HEK293 (cell line): ENCODE results near the gene UBAP2.

Source experiments
- CTCF ChIA-PET: fragments of 350-600 bp; formaldehyde crosslinking; extraction: SDS; loops from one replicate; lab custom pipeline; 2021; ENCODE audit warnings: antibody characterized with exemption; lab: Yijun Ruan, JAX
- POLR2A ChIA-PET: fragments of 300-600 bp; formaldehyde crosslinking; extraction: SDS; loops from one replicate; lab custom pipeline; 2020; ENCODE audit warnings: antibody characterized with exemption, inconsistent platforms; lab: Yijun Ruan, JAX
- H3K27ac ChIP-seq: fragments of 200-500 bp; sonication (Bioruptor generic); 2 replicates; pipeline ENCODE4 v1.5.1; 2014; ENCODE audit warnings: low read depth, low read length, control low read depth, inconsistent platforms; ENCODE audit errors: extremely low read depth
- H3K36me3 ChIP-seq, 2 experiments: fragments of 200-500 bp in 1 of 2; sonication (Bioruptor generic) in 1 of 2; 1 replicate in 1 of 2; 2 replicates in 1 of 2; pipeline ENCODE4 v1.5.1; 2014 to 2017; ENCODE audit warnings: inconsistent platforms in 2 of 2, low read length in 2 of 2; ENCODE audit not compliant: control insufficient read depth in 2 of 2, insufficient read depth in 1 of 2
- H3K4me1 ChIP-seq: fragments of 200-500 bp; sonication (Bioruptor generic); 2 replicates; pipeline ENCODE4 v1.5.1; 2014; ENCODE audit warnings: mild to moderate bottlenecking, low read length, inconsistent platforms; ENCODE audit not compliant: control insufficient read depth, insufficient read depth
- H3K4me3 ChIP-seq: 2 replicates; pipeline ENCODE4 v1.5.1; 2011; ENCODE audit warnings: low read depth, mild to moderate bottlenecking, control low read depth, low read length, moderate library complexity
- H3K9me3 ChIP-seq: fragments of 200-500 bp; sonication (Bioruptor generic); 2 replicates; pipeline ENCODE4 v1.5.1; 2014; ENCODE audit warnings: low read depth, low read length, inconsistent platforms; ENCODE audit not compliant: control insufficient read depth, insufficient read depth
- BCL6B ChIP-seq: fragments of 450-650 bp; formaldehyde crosslinking; IDR thresholded peaks from 2 replicates; pipeline ENCODE4 v1.5.1; 2017; ENCODE audit warnings: missing biosample characterization, missing genetic modification characterization
- KLF1 ChIP-seq: fragments of 450-650 bp; formaldehyde crosslinking; IDR thresholded peaks from 2 replicates; pipeline ENCODE4 v1.5.1; 2016; ENCODE audit warnings: missing biosample characterization, missing genetic modification characterization
- KLF7 ChIP-seq: fragments of 450-650 bp; formaldehyde crosslinking; IDR thresholded peaks from 2 replicates; pipeline ENCODE4 v1.5.1; 2016; ENCODE audit warnings: missing biosample characterization, missing genetic modification characterization, borderline replicate concordance
- KLF9 ChIP-seq: fragments of 450-650 bp; formaldehyde crosslinking; IDR thresholded peaks from 2 replicates; pipeline ENCODE4 v1.5.1; 2016; ENCODE audit warnings: missing biosample characterization, missing genetic modification characterization, low read depth
- OVOL3 ChIP-seq: fragments of 450-650 bp; formaldehyde crosslinking; IDR thresholded peaks from 2 replicates; pipeline ENCODE4 v1.5.1; 2016; ENCODE audit warnings: missing biosample characterization, missing genetic modification characterization
- PATZ1 ChIP-seq: fragments of 450-650 bp; formaldehyde crosslinking; IDR thresholded peaks from 2 replicates; pipeline ENCODE4 v1.5.1; 2016; ENCODE audit warnings: missing biosample characterization, missing genetic modification characterization
- PRDM1 ChIP-seq: fragments of 450-650 bp; formaldehyde crosslinking; IDR thresholded peaks from 2 replicates; pipeline ENCODE4; 2016; ENCODE audit warnings: missing biosample characterization, missing genetic modification characterization
- SCRT2 ChIP-seq: fragments of 450-650 bp; formaldehyde crosslinking; IDR thresholded peaks from 2 replicates; pipeline ENCODE4 v1.5.1; 2016; ENCODE audit warnings: missing biosample characterization, missing genetic modification characterization
- ZBTB17 ChIP-seq: fragments of 450-650 bp; formaldehyde crosslinking; IDR thresholded peaks from 2 replicates; pipeline ENCODE4 v1.5.1; 2016; ENCODE audit warnings: missing biosample characterization, missing genetic modification characterization
- ZFP69B ChIP-seq: fragments of 450-650 bp; formaldehyde crosslinking; IDR thresholded peaks from 2 replicates; pipeline ENCODE4 v1.5.1; 2016; ENCODE audit warnings: missing biosample characterization, missing genetic modification characterization
- ZNF132 ChIP-seq: fragments of 450-650 bp; formaldehyde crosslinking; IDR thresholded peaks from 2 replicates; pipeline ENCODE4 v1.5.1; 2017; ENCODE audit warnings: missing biosample characterization, missing genetic modification characterization, borderline replicate concordance
- ZNF157 ChIP-seq: fragments of 450-650 bp; formaldehyde crosslinking; IDR thresholded peaks from 2 replicates; pipeline ENCODE4 v1.5.1; 2016; ENCODE audit warnings: missing biosample characterization, missing genetic modification characterization
- ZNF223 ChIP-seq: fragments of 450-650 bp; formaldehyde crosslinking; IDR thresholded peaks from 2 replicates; pipeline ENCODE4 v1.5.1; 2016; ENCODE audit warnings: missing biosample characterization, missing genetic modification characterization
- ZNF366 ChIP-seq: fragments of 450-650 bp; formaldehyde crosslinking; conservative IDR thresholded peaks from 2 replicates; pipeline ENCODE4 v1.5.1; 2016; ENCODE audit warnings: missing biosample characterization, missing genetic modification characterization
- ZNF514 ChIP-seq: fragments of 450-650 bp; formaldehyde crosslinking; IDR thresholded peaks from 2 replicates; pipeline ENCODE4 v1.5.1; 2016; ENCODE audit warnings: missing biosample characterization, missing genetic modification characterization
- ZNF600 ChIP-seq: fragments of 450-650 bp; formaldehyde crosslinking; IDR thresholded peaks from 2 replicates; pipeline ENCODE4 v1.5.1; 2016; ENCODE audit warnings: missing biosample characterization, missing genetic modification characterization
- ZNF629 ChIP-seq: fragments of 450-650 bp; formaldehyde crosslinking; IDR thresholded peaks from 2 replicates; pipeline ENCODE4 v1.5.1; 2017; ENCODE audit warnings: missing biosample characterization, missing genetic modification characterization
- ZSCAN23 ChIP-seq: fragments of 450-650 bp; formaldehyde crosslinking; IDR thresholded peaks from 2 replicates; pipeline ENCODE4 v1.5.1; 2016; ENCODE audit warnings: missing biosample characterization, missing genetic modification characterization
- TF ChIP-seq, protein P1 (sequence below): fragments of 450-650 bp; formaldehyde crosslinking; IDR thresholded peaks from 2 replicates; pipeline ENCODE4 v1.5.1; 2016; ENCODE audit warnings: missing biosample characterization, missing genetic modification characterization
- TF ChIP-seq, protein P2 (sequence below): fragments of 450-650 bp; formaldehyde crosslinking; IDR thresholded peaks from 2 replicates; pipeline ENCODE4 v1.5.1; 2016; ENCODE audit warnings: missing biosample characterization, missing genetic modification characterization

UBAP2 gene

DNA sequence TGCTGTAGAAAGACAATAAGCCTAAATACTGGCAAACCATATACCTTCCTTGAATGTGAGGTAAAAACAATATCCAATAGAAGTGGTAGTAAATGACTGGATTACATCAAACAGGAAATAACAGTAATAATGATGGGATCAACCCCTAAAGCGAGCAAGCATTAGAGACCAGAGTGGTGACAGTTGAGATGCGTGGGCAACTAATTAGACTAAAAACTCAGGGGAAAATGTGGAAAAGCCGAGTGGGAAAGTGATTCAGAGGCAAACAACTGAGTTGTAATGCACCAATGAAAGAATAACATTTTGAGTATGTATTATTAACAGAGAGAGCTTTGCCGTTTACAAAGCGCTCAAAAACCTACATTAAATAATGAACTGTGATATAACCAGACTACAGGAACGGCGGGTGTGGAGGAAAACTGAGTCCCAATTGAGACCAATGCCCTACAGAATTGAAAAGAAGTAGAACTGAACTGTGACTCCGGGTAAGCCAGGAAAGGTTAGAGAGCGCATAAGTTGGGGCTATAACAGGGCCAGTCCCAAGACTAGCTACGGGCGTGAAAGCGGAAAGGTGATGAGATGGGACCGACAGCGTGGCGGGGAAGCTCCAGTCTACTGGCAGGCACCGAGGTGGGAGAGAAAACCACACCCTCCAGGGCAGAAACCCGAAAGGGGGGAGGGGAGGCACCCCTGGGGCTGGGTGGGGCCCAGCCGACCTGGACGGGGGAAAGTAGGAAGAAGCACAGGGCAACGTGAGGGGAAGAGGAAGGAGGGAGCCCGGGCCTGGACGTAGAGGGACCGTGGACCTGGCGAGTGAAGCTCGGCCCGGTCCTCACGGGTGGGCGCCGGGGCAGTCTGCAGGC lies 592 bp downstream of the UBAP2 start (continued):
- no peak for TF ChIP-seq ZNF132 (tag by site-specific recombination)
- peak; percentile 78; the same call in 1 of the 2 replicates for TF ChIP-seq KLF7
- TF ChIP-seq BCL6B (tag by site-specific recombination), result no peak
- no peak for TF ChIP-seq ZNF600
- TF ChIP-seq, protein P1, sequence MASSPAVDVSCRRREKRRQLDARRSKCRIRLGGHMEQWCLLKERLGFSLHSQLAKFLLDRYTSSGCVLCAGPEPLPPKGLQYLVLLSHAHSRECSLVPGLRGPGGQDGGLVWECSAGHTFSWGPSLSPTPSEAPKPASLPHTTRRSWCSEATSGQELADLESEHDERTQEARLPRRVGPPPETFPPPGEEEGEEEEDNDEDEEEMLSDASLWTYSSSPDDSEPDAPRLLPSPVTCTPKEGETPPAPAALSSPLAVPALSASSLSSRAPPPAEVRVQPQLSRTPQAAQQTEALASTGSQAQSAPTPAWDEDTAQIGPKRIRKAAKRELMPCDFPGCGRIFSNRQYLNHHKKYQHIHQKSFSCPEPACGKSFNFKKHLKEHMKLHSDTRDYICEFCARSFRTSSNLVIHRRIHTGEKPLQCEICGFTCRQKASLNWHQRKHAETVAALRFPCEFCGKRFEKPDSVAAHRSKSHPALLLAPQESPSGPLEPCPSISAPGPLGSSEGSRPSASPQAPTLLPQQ (tag by site-specific recombination), result peak; percentile 96
- TF ChIP-seq PATZ1 (tag by site-specific recombination), result peak; percentile 41
- peak; percentile 85 for TF ChIP-seq KLF1 (tag by site-specific recombination)
- TF ChIP-seq ZNF514 (tag by site-specific recombination), result no peak
- TF ChIP-seq ZNF223 (tag by site-specific recombination), result no peak
- no peak for TF ChIP-seq ZNF157 (tag by site-specific recombination)
- TF ChIP-seq ZNF366 (tag by site-specific recombination), result peak; percentile 87
- peak; percentile 80; the same call in 1 of the 2 replicates for TF ChIP-seq ZSCAN23 (tag by site-specific recombination)

GRCh38 chr9:34046784-34047379 lies 1.8 kb downstream of the UBAP2 start:
- POLR2A ChIA-PET, result no interaction called here

More at GRCh38 chr9:34046784-34047379, 1.8 kb downstream of the UBAP2 start:
- H3K4me1 ChIP-seq, result 0 out of 2 replicates have a peak, but pooled peaks cover 2% of the 10 kb centered on the region
- peak overlapping the region; percentile 87 for H3K4me3 ChIP-seq
- H3K27ac ChIP-seq, result no peak overlapping the region
- no peak for TF ChIP-seq ZNF629 (tag by site-specific recombination)
- no peak for TF ChIP-seq KLF9 (tag by site-specific recombination)
- TF ChIP-seq, protein P2, sequence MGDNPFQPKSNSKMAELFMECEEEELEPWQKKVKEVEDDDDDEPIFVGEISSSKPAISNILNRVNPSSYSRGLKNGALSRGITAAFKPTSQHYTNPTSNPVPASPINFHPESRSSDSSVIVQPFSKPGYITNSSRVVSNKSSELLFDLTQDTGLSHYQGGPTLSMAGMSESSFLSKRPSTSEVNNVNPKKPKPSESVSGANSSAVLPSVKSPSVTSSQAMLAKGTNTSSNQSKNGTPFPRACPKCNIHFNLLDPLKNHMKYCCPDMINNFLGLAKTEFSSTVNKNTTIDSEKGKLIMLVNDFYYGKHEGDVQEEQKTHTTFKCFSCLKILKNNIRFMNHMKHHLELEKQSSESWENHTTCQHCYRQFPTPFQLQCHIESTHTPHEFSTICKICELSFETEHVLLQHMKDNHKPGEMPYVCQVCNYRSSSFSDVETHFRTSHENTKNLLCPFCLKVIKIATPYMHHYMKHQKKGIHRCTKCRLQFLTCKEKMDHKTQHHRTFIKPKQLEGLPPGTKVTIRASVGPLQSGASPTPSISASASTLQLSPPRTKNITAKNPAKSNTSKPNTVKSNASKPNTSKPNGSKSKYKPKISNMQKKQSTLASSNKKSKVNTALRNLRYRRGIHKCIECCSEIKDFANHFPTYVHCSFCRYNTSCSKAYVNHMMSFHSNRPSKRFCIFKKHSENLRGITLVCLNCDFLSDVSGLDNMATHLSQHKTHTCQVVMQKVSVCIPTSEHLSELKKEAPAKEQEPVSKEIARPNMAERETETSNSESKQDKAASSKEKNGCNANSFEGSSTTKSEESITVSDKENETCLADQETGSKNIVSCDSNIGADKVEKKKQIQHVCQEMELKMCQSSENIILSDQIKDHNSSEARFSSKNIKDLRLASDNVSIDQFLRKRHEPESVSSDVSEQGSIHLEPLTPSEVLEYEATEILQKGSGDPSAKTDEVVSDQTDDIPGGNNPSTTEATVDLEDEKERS (tag by site-specific recombination), result no peak
- no peak for TF ChIP-seq OVOL3 (tag by site-specific recombination)
- TF ChIP-seq PRDM1, result peak; percentile 67
- no peak for TF ChIP-seq ZFP69B (tag by site-specific recombination)
- peak; percentile 78; the same call in 1 of the 2 replicates for TF ChIP-seq SCRT2 (tag by site-specific recombination)
- peak; percentile 49; the same call in 1 of the 2 replicates for TF ChIP-seq ZBTB17 (tag by site-specific recombination)
- CTCF ChIA-PET, result interaction anchor here (0.7 to 1.0 kb wide), 2 partner anchors 15 to 27 kb away, joined by 3 to 6 read pairs; no protein-coding TSS in a partner anchor
- no peaks in the 10 kb centered on the region for H3K9me3 ChIP-seq
- H3K36me3 ChIP-seq, result peaks cover 0 to 18% of the 10 kb centered on the region in 2 experiments; a peak in 2 of 3 replicates
